Heart left ventricle (tissue), 13 donors: ENCODE data around the gene LONP2.

Source experiments
- POLR2A ChIP-seq, 2 donors: fragments of 450-650 bp; IDR thresholded peaks; one replicate each; pipeline ENCODE4 v1.6.1; 2017; ENCODE audit warnings: antibody characterized with exemption in 2 of 2, mild to moderate bottlenecking in 2 of 2, moderate library complexity in 2 of 2
- TF ChIP-seq, protein P1 (sequence below), 12 donors: fragments of 200-600 bp; sonication (generic) in 4 of 12; IDR thresholded peaks; one replicate each; pipeline versions ENCODE4 v1.5.0 to v1.8.0; 2018 to 2022; ENCODE audit warnings: antibody characterized with exemption in 12 of 12, mild to moderate bottlenecking in 5 of 12
- donor health status: ischemic (EF 13 %, LVEDD 7.1; RV severe dilation, severe dysfunction).
- donor health status: DM: no; HTN: yes; CAD: no.
- donor health status: DM: no; HTN: no; CAD: no.
- donor health status: ischemic (EF 25% LVEDD 6.9; RV normal size, moderate dysfunction).
- donor health status: ischemic (EF 25% LVEDD 5.7; RV mildly dilated, moderate dysfunction).
- donor health status: ischemic (EF 35%, LVEDD 5.7; RV mildly dilated, moderate dysfunction).
- donor health status: nonischemic (EF 11% LVEDD 7.7; RV severe dilation, severe dysfunction).
- donor health status: DM: yes; HTN: yes; CAD: no.
- donor health status: PGD.
- donor health status: ischemic (EF 29% LVEDD 5.4; RV normal size, mild dysfunction).
- donor health status: nonischemic (EF 23%, LVEDD 6.1; RV moderate dilation, normal function).

DNA sequence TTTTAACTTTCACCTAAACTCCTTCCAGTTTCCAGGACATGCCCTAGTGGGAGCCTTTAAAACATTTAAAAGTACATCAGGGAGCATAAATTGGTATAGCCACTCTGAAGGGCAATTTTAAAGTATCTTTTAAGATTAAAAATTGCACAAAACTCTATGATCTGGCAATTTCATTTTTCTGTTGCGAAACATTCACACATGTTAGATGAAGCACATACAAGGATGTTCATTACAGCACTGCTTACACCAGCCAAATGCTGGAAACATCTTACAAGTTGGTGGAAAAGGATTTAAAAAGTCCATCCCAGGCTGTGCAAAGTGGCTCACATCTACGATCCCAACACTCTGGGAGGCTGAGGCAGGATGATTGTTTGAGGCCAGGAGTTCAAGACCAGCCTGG is 26.4 kb upstream of the LONP2 start:
- TF ChIP-seq, protein P1, sequence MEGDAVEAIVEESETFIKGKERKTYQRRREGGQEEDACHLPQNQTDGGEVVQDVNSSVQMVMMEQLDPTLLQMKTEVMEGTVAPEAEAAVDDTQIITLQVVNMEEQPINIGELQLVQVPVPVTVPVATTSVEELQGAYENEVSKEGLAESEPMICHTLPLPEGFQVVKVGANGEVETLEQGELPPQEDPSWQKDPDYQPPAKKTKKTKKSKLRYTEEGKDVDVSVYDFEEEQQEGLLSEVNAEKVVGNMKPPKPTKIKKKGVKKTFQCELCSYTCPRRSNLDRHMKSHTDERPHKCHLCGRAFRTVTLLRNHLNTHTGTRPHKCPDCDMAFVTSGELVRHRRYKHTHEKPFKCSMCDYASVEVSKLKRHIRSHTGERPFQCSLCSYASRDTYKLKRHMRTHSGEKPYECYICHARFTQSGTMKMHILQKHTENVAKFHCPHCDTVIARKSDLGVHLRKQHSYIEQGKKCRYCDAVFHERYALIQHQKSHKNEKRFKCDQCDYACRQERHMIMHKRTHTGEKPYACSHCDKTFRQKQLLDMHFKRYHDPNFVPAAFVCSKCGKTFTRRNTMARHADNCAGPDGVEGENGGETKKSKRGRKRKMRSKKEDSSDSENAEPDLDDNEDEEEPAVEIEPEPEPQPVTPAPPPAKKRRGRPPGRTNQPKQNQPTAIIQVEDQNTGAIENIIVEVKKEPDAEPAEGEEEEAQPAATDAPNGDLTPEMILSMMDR (IDR thresholded peaks at IDR 0.05), result no peak
- TF ChIP-seq POLR2A (IDR thresholded peaks at IDR 0.05), result no peak
